Astrocyte of the hippocampus (primary cell): ENCODE data around the gene HBA2.
"Not testable (repeated sequence)": the region's sequence is repeated elsewhere in the genome, so short reads cannot be mapped to it uniquely, and the experiment has no call there.

ENCODE experiments used
- DNase-seq: peaks from one replicate; pipeline ENCODE4 v3.0.0; 2011; ENCODE audit warnings: low read depth, low spot score

Gene HBA2

DNA sequence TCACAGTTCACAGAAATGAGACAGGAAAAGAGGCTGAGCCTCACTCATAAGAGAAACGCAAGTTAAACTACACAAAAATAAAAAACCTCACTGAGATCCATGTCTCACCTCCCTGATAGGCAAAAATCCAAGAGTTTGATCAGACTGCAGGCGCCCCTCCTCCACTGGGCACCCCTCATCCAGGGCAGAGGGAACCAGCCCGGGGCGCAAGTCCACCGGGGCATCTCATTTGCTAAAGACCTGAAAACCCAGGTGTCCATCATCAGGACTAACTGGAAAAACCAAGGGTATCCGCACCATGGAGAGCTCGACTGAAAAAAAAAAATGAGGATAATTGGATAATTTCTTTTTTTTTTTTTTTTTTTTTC is 17.7 kb upstream of the HBA2 start:
- DNase-seq, result no peak

DNA sequence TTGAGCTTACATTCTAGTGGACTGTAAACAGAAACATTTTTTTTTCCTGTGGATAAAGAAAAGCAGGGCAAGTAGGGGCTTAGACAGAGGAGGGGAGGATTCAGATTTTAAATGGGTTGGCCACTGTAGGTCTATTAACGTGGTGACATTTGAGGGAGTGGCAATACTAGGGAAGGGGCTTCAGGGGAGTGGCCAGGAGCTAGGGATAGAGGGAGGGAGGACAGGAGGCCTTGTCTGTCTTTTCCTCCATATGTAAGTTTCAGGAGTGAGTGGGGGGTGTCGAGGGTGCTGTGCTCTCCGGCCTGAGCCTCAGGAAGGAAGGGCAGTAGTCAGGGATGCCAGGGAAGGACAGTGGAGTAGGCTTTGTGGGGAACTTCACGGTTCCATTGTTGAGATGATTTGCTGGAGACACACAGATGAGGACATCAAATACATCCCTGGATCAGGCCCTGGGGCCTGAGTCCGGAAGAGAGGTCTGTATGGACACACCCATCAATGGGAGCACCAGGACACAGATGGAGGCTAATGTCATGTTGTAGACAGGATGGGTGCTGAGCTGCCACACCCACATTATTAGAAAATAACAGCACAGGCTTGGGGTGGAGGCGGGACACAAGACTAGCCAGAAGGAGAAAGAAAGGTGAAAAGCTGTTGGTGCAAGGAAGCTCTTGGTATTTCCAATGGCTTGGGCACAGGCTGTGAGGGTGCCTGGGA is 13.4 kb upstream of the HBA2 start:
- no peak for DNase-seq

DNA sequence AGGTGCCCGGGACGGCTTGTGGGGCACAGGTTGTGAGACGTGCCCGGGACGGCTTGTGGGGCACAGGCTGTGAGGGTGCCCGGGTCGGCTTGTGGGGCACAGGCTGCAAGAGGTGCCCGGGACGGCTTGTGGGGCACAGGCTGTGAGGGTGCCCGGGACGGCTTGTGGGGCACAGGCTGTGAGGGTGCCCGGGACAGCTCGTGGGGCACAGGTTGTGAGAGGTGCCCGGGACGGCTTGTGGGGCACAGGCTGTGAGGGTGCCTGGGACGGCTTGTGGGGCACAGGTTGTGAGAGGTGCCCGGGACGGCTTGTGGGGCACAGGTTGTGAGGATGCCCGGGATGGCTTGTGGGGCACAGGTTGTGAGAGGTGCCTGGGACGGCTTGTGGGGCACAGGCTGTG is 12.4 kb upstream of the HBA2 start:
- not testable (repeated sequence) for DNase-seq

DNA sequence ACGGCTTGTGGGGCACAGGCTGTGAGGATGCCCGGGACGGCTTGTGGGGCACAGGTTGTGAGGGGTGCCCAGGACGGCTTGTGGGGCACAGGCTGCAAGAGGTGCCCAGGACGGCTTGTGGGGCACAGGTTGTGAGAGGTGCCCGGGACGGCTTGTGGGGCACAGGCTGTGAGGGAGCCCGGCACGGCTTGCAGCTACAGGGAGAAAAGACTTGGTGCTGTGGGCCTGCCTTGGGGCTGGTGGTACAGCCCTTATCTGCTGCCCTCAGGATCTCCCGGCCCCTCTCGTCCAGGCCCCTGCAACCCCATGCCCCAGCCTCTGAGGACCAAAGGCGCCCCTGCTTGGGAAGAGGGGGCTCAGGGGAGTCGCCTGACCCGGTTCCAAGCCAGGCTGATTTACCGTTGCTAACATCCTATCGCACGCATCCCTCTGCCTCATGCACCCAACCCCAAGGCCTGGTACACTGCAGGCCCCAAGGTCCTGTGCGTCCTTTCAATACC is 11.9 kb upstream of the HBA2 start:
- DNase-seq, result no peak

DNA sequence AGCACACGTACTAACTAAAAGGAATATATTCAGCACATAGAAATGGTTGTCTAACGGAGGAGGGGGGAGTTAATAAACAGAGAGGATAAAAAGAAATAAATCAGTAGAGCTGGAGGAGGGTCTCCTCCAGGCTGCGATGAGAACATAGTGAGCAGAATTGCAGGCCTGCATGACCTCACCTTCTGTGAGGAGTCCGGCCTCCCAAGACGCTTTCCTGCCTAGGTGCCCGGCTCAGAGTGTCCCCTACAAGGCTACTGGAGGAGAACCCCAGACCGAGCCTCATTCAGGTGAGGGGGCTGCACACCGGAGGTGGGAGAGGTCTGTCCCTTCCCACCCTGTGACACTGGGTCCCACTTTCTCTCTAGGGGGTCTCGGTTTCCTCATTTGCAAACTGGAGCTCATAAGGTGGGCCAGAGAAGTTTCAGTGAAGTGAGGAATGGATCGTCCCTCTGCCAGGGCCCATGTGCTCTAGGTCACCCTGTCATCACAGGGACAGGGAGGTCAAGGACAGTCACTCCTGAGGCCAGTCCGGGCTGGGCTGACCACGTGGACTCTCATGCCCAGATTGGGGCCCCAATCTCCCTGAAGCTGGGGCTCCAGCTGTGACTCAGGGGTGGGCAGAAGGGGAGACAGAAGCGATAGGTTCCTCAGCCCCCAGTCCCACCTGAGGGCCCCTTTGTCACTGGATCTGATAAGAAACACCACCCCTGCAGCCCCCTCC is 10.2 kb upstream of the HBA2 start:
- no peak for DNase-seq

DNA sequence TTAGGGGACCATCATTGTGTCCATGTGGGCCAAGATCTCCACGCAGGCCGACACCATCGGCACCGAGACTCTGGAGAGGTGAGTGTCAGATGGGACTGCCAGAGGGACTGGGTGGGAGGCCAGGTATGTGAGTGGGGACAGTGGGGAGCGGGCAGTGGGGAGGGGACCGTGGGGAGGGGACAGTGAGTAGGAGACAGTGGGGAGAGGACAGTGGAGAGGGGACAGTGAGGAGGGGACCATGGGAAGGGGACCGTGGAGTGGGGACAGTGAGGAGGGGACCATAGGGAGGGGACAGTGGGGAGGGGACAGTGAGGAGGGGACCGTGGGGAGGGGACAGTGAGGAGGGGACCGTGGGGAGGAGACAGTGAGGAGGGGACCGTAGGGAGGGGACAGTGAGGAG is 9.5 kb upstream of the HBA2 start:
- not testable (repeated sequence) for DNase-seq

DNA sequence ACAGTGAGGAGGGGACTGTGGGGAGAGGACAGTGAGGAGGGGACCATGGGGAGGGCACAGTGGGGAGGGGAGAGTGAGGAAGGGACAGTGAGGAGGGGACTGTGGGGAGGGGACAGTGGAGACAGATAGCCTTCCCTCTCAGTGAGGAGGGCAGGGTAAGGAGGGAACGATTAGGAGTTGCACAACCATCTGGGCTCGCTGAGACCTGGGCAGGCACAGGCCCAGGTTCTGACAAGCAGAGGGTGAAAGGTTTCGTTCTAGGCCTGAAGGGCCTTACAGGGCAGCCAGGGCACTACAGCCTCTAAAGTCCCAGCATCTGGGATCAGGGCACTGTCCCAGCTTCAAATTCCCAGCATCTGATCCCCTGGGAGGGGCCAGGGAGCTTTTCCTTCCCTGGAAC is 9.0 kb upstream of the HBA2 start:
- DNase-seq, result not testable (repeated sequence)

DNA sequence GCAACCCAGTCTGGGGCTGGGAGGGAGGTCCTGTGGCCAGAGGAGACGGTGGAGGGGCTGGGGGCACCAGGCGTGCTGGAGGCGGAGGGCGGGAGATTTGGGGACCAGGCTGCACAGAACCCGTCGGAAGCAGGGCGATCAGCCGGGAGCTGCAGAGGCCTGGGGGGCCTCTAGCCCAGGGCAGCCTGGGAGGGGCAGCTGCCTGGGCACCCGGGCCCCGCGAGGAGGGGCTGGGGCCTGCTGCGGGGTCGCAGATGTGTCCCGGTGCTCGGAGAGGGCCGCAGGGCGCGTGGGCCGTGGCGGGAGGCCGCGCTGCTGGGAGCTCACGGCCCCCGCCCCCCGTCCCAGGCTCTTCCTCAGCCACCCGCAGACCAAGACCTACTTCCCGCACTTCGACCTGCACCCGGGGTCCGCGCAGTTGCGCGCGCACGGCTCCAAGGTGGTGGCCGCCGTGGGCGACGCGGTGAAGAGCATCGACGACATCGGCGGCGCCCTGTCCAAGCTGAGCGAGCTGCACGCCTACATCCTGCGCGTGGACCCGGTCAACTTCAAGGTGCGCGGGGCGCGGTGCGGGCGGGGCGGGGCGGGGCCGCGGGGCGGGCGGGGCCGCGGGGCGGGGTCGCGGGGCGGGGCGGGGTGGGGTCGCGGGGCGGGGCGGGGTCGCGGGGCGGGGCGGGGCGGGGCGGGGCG is 8.4 kb upstream of the HBA2 start:
- not testable (repeated sequence) for DNase-seq

DNA sequence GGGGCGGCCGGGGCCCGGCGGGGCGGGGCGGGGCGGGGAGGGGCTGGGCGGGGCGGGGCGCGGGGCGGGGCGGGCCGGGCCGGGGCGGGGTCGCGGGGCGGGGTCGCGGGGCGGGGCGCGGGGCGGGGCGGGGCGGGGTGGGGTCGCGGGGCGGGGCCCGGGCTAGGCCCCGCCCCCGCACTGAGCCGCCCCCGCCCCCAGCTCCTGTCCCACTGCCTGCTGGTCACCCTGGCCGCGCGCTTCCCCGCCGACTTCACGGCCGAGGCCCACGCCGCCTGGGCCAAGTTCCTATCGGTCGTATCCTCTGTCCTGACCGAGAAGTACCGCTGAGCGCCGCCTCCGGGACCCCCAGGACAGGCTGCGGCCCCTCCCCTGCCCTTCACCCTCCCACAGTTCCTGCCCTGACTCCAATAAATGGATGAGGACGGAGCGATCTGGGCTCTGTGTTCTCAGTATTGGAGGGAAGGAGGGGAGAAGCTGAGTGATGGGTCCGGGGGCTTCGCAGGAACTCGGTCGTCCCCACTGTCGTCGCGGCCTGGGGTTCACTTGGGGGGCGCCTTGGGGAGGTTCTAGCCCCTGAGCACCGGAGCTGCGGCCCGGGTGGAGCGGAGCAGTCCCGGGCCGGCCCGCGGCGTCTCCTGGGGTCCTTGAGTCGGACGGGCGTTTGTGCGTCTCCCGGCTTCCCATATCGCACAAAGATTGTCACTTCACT is 7.7 kb upstream of the HBA2 start:
- DNase-seq, result no peak

DNA sequence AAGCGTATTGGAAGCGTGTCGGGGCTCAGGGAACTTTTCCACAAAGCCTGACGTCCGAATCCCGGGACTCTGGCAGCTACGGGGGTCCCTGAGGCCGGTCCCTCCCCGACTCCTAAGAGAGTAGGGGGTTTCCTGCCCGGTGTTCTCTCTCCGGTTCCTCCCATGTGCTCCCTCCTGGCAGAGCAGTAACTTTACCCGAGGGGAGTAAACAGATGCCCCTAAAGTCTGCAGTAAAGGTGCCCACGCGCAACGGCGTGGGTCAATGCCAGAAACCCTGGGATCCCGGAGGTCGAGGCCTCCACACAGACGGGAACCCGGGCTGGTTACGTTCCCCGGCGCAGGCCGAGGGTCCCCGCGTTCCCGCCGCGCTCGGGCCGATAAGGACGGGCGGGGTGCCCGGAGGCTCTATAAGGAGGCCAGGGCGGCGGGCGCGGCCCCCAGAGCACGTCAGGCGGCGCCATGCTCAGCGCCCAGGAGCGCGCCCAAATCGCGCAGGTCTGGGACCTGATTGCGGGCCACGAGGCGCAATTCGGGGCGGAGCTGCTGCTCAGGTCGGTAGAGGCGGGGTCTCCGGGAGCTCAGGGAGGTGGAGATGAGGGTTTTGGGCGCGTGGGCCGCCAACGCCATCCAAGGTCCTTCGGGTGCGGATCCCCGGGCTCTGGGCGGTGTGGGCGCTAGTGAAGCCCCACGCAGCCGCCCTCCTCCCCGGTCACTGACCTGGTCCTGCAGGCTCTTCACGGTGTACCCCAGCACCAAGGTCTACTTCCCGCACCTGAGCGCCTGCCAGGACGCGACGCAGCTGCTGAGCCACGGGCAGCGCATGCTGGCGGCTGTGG is 6.9 kb upstream of the HBA2 start, which contains the start of gene HBM:
Gene HBM, plus strand, starts transcription at position 440 of the 836 bp plus-strand sequence. Its CDS starts 20 bp downstream, at position 460.
- no peak for DNase-seq

DNA sequence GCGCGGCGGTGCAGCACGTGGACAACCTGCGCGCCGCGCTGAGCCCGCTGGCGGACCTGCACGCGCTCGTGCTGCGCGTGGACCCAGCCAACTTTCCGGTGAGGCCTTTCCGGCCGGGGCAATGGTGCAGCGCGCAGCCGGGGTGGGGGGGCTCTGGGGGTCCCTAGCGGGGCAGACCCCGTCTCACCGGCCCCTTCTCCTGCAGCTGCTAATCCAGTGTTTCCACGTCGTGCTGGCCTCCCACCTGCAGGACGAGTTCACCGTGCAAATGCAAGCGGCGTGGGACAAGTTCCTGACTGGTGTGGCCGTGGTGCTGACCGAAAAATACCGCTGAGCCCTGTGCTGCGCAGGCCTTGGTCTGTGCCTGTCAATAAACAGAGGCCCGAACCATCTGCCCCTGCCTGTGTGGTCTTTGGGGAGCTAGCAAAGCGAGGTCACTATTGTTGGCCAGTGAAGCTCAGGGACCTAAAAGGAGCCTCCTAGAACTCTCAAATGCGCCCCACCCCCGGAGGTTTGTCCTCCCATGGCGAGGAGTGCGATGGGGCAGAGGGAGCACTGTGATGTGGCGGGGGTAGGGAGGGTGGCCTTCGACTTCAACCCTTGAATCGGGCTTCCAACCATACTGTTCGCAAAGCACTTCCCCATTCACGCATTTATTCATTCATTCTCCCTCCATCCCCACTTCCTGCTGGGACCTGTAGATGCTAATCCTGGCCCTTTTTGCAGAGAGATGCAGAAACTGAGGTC is 6.1 kb upstream of the HBA2 start:
- no peak for DNase-seq

DNA sequence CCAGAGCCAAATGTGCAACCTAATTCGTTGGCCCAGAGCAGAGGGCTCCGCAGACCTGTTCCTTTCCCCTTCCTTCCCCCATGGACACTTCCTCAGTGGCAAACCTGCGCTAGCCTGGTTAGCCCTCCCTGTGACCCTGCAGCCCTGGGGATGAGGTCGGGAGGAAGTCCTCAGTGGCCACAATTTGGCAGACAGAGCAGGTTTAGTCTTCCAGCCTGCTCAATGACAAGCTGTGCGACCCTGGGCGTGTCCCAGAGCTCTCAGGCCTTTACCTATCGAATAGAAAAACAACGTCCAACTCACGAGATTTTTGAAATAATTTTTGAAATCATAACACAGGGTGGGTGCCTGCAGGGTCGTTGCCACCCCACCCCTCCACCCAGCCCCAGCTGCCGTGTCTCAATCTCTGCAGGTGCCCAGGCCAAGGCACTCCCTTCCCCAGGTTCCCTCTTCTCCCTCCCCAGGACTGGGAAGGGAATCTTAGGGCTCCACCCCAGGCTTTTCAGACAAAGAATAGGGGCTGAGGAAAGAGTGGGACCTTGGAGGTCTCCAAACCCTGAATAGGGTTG is 5.5 kb upstream of the HBA2 start:
- DNase-seq, result no peak

DNA sequence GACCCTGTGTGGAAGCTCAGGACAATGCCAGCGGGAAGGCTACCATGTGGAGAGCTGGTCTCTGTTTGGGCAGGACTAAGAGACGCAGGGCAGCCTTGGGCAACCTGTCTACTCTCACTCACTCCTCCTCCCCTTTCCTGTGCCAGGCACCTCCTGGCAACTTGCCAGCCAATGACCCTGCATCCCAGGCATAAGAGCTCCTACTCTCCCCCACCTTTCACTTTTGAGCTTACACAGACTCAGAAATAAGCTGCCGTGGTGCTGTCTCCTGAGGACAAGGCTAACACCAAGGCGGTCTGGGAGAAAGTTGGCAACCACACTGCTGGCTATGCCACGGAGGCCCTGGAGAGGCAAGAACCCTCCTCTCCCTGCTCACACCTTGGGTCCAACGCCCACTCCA is 4.3 kb upstream of the HBA2 start:
- DNase-seq, result no peak

DNA sequence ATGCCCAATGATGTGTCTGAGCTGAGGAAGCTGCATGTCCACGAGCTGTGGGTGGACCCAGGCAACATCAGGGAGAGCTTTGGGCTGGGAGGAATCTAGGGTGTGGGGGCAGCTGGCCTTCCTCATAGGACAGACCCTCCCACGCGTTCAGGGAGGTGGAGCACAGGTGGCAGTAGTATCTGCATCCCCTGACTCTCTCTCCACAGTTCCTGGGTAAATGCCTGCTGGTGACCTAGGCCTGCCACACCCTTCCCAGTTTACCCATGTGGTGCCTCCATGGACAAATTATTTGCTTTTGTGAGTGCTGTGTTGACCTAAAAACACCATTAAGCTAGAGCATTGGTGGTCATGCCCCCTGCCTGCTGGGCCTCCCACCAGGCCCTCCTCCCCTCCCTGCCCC is 3.7 kb upstream of the HBA2 start:
- no peak for DNase-seq

DNA sequence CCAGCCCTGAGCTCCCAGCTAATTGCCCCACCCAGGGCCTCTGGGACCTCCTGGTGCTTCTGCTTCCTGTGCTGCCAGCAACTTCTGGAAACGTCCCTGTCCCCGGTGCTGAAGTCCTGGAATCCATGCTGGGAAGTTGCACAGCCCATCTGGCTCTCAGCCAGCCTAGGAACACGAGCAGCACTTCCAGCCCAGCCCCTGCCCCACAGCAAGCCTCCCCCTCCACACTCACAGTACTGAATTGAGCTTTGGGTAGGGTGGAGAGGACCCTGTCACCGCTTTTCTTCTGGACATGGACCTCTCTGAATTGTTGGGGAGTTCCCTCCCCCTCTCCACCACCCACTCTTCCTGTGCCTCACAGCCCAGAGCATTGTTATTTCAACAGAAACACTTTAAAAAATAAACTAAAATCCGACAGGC is 2.6 kb upstream of the HBA2 start:
- peak; percentile 49 for DNase-seq

DNA sequence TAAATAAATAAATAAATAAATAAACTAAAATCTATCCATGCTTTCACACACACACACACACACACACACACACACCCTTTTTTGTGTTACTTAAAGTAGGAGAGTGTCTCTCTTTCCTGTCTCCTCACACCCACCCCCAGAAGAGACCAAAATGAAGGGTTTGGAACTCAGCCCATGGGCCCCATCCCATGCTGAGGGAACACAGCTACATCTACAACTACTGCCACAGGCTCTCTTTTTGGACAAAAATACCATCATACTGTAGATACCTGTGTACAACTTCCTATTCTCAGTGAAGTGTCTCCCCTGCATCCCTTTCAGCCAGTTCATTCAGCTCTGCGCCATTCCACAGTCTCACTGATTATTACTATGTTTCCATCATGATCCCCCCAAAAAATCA is 1.9 kb upstream of the HBA2 start:
- DNase-seq, result no peak

DNA sequence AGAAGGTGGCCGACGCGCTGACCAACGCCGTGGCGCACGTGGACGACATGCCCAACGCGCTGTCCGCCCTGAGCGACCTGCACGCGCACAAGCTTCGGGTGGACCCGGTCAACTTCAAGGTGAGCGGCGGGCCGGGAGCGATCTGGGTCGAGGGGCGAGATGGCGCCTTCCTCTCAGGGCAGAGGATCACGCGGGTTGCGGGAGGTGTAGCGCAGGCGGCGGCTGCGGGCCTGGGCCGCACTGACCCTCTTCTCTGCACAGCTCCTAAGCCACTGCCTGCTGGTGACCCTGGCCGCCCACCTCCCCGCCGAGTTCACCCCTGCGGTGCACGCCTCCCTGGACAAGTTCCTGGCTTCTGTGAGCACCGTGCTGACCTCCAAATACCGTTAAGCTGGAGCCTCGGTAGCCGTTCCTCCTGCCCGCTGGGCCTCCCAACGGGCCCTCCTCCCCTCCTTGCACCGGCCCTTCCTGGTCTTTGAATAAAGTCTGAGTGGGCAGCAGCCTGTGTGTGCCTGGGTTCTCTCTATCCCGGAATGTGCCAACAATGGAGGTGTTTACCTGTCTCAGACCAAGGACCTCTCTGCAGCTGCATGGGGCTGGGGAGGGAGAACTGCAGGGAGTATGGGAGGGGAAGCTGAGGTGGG is 657 bp downstream of the HBA2 start:
- DNase-seq, result not testable (repeated sequence)

DNA sequence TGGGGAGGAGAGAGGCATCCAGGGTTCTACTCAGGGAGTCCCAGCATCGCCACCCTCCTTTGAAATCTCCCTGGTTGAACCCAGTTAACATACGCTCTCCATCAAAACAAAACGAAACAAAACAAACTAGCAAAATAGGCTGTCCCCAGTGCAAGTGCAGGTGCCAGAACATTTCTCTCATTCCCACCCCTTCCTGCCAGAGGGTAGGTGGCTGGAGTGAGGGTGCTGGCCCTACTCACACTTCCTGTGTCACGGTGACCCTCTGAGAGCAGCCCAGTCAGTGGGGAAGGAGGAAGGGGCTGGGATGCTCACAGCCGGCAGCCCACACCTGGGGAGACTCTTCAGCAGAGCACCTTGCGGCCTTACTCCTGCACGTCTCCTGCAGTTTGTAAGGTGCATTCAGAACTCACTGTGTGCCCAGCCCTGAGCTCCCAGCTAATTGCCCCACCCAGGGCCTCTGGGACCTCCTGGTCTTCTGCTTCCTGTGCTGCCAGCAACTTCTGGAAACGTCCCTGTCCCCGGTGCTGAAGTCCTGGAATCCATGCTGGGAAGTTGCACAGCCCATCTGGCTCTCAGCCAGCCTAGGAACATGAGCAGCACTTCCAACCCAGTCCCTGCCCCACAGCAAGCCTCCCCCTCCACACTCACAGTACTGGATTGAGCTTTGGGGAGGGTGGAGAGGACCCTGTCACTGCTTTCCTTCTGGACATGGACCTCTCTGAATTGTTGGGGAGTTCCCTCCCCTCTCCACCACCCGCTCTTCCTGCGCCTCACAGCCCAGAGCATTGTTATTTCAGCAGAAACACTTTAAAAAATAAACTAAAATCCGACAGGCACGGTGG is 1.5 kb downstream of the HBA2 start:
- peak; percentile 50 for DNase-seq
